Measurements from ENCODE around the gene RPL27. TPM values are rescaled to one million over a fixed set of nuclear protein-coding genes. Genes with fewer than 3 reads are reported as not detected.

Gene RPL27
- total and polyA plus RNA-seq, 2 of the 4 experiments (the other 2 are of a cell fraction): 1,595 to 2,806 TPM

DNA sequence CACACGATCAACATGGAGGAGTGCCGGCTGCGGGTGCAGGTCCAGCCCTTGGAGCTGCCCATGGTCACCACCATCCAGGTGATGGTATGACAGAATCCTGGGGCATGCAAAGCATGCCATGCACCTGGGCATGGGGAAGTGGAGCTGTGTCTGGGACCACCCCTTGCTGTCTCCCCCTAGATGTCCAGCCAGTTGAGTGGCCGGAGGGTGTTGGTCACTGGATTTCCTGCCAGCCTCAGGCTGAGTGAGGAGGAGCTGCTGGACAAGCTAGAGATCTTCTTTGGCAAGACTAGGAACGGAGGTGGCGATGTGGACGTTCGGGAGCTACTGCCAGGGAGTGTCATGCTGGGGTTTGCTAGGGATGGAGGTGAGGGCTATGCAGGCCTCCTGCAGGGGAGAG, 15.1 kb downstream of the RPL27 start:
- ChIA-PET POLR2A (ENCODE audit: unreplicated experiment) (no interaction called here), CTCF (no interaction called here)
- no peak overlapping the region for H3K23ac ChIP-seq (ENCODE audit: low read depth, low read length)
- no peak overlapping the region for H2BK20ac ChIP-seq (ENCODE audit: low read depth, low read length)
- intact Hi-C loops (cut with micrococcal nuclease): no loop called here
- no peak overlapping the region for H3K14ac ChIP-seq (replicated peaks; ENCODE audit: low read depth, low read length)
- DNase-seq (no peak), ATAC-seq (ENCODE audit: low read depth) (no peak)
- H3K27ac ChIP-seq (ENCODE audit: insufficient read depth, low read length): no peak overlapping the region
- H3K18ac ChIP-seq (ENCODE audit: low read depth, low read length): no peak overlapping the region
- H4K5ac ChIP-seq (ENCODE audit: low read depth, low read length): no peak overlapping the region
- H2AK9ac ChIP-seq (replicated peaks; ENCODE audit: low read depth, low read length, poor library complexity): no peak overlapping the region
- no peak overlapping the region for H4K8ac ChIP-seq (ENCODE audit: low read depth in 2 of 2, low read length in 2 of 2)
- no peak overlapping the region for H3K4ac ChIP-seq (ENCODE audit: low read depth, low read length)
- peaks cover 16% of the 10 kb centered on the region; the same call in 1 of the 2 replicates for H4K20me1 ChIP-seq (ENCODE audit: insufficient read depth, low read length)
- H3K4me2 ChIP-seq (ENCODE audit: low read depth, low read length): no peak overlapping the region
- H2AFZ ChIP-seq (replicated peaks; ENCODE audit: low read length, poor library complexity): no peak overlapping the region
- H3K56ac ChIP-seq (ENCODE audit: extremely low read depth, insufficient read depth, low read length): no peak overlapping the region
- H3K9ac ChIP-seq (ENCODE audit: low read depth, low read length): no peak overlapping the region
- no peaks in the 10 kb centered on the region for H3K4me1 ChIP-seq (ENCODE audit: control insufficient read depth, insufficient read depth, low read length)
- H2AK5ac ChIP-seq (ENCODE audit: low read depth, low read length): no peak overlapping the region
- H3K9me3 ChIP-seq (ENCODE audit: control insufficient read depth, insufficient read depth, low read length): no peaks in the 10 kb centered on the region
- H3K79me1 ChIP-seq (ENCODE audit: low read depth in 1 of 2, low read length in 2 of 2): peaks cover 2 to 31% of the 10 kb centered on the region in 2 experiments; a peak in 3 of 4 replicates
- dilution Hi-C loops (cut with HindIII; ENCODE audit: low sequenced_read_pairs, unreplicated experiment): no loop called here
- no peak overlapping the region for H2BK5ac ChIP-seq (ENCODE audit: low read depth, low read length, poor library complexity, severe bottlenecking)
- no peak overlapping the region for H3K4me3 ChIP-seq (ENCODE audit: insufficient read depth, low read depth, low read length)
- TF ChIP-seq CEBPB (IDR thresholded peaks at IDR 0.05; ENCODE audit: low read depth, low read length) (no peak), RFX5 (IDR thresholded peaks at IDR 0.05; ENCODE audit: low read depth, low read length) (no peak), MAFK (IDR thresholded peaks at IDR 0.05; ENCODE audit: low read depth, low read length) (no peak), CTCF (conservative IDR thresholded peaks at IDR 0.05; ENCODE audit: low read depth, low read length) (no peak), MAZ (IDR thresholded peaks at IDR 0.05; ENCODE audit: borderline replicate concordance, low read depth, low read length) (no peak), CHD1 (IDR thresholded peaks at IDR 0.05; ENCODE audit: low read depth, low read length) (no peak), NFE2L2 (IDR thresholded peaks at IDR 0.05; ENCODE audit: low read depth, low read length) (no peak), RAD21 (IDR thresholded peaks at IDR 0.05; ENCODE audit: low read length) (no peak)
- TF ChIP-seq, protein P1, sequence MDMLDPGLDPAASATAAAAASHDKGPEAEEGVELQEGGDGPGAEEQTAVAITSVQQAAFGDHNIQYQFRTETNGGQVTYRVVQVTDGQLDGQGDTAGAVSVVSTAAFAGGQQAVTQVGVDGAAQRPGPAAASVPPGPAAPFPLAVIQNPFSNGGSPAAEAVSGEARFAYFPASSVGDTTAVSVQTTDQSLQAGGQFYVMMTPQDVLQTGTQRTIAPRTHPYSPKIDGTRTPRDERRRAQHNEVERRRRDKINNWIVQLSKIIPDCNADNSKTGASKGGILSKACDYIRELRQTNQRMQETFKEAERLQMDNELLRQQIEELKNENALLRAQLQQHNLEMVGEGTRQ (IDR thresholded peaks at IDR 0.05; ENCODE audit: low read depth, low read length): no peak
- BruUV-seq (replicated peaks): no TSS peak
- in situ Hi-C loops (cut with MboI; ENCODE audit: low sequenced_read_pairs): no loop called here
- H2BK120ac ChIP-seq (ENCODE audit: low read depth, low read length): no peak overlapping the region
- H4K91ac ChIP-seq (ENCODE audit: insufficient read depth, low read depth, low read length): no peak overlapping the region
- peaks cover 17% of the 10 kb centered on the region for H3K9me1 ChIP-seq (ENCODE audit: insufficient read depth, low read length)
- 89% methylated on average over 3 of the region's 8 CpGs; no CpG with 5 or more reads in 1 of the 2 experiments for WGBS, 2 experiments (ENCODE audit: extremely low coverage in 2 of 2, insufficient read length in 1 of 2)
- H3K36me3 ChIP-seq (ENCODE audit: control insufficient read depth, insufficient read depth, low read length): peaks cover 49% of the 10 kb centered on the region
- H3K27me3 ChIP-seq (ENCODE audit: control insufficient read depth, insufficient read depth, low read length): no peaks in the 10 kb centered on the region
- H2BK15ac ChIP-seq (ENCODE audit: low read depth, low read length): no peak overlapping the region

Data from IMR-90 (cell line).